Effector memory CD4-positive, alpha-beta T cell (primary cell): ENCODE data around the gene STK36.

Experiments
- DNase-seq, 3 donors: peaks; one replicate each; pipeline ENCODE4 v3.0.0-alpha.2; 2020
- H3K27ac ChIP-seq: 2 replicates; pipeline ENCODE4 v1.7.0; 2013; ENCODE audit warnings: mild to moderate bottlenecking, low read length, moderate library complexity; ENCODE audit not compliant: insufficient read depth, poor library complexity, severe bottlenecking
- H3K27me3 ChIP-seq: replicated peaks from 2 replicates; pipeline ENCODE4 v1.7.0; 2013; ENCODE audit warnings: mild to moderate bottlenecking, low read length; ENCODE audit not compliant: insufficient read depth, control insufficient read depth, poor library complexity, severe bottlenecking
- H3K36me3 ChIP-seq: 2 replicates; pipeline ENCODE4 v1.7.0; 2013; ENCODE audit warnings: mild to moderate bottlenecking, low read length, moderate library complexity; ENCODE audit not compliant: control insufficient read depth, insufficient read depth
- H3K4me1 ChIP-seq: 2 replicates; pipeline ENCODE4 v1.7.0; 2013; ENCODE audit warnings: low read length, mild to moderate bottlenecking; ENCODE audit not compliant: control insufficient read depth, insufficient read depth, poor library complexity, severe bottlenecking
- H3K4me3 ChIP-seq: 2 replicates; pipeline ENCODE4 v1.7.0; 2013; ENCODE audit warnings: low read length, low read depth, mild to moderate bottlenecking; ENCODE audit not compliant: insufficient read depth, poor library complexity, severe bottlenecking
- H3K9me3 ChIP-seq: 2 replicates; pipeline ENCODE4 v1.7.0; 2013; ENCODE audit warnings: mild to moderate bottlenecking, low read length, moderate library complexity; ENCODE audit not compliant: control insufficient read depth

The STK36 gene

GRCh38 chr2:218717262-218717661, 45.4 kb downstream of the STK36 start:
- no peak overlapping the region for H3K27ac ChIP-seq
- no peaks in the 10 kb centered on the region for H3K36me3 ChIP-seq
- no peaks in the 10 kb centered on the region for H3K4me1 ChIP-seq
- H3K9me3 ChIP-seq: no peaks in the 10 kb centered on the region
- H3K4me3 ChIP-seq: no peak overlapping the region
- no peaks in the 10 kb centered on the region for H3K27me3 ChIP-seq
- no peak for DNase-seq

- H3K36me3 ChIP-seq: no peaks in the 10 kb centered on the region
- H3K4me3 ChIP-seq: no peak overlapping the region
- DNase-seq: no peak
- no peak overlapping the region for H3K27ac ChIP-seq
- H3K9me3 ChIP-seq: no peaks in the 10 kb centered on the region
- no peaks in the 10 kb centered on the region for H3K27me3 ChIP-seq
- no peaks in the 10 kb centered on the region for H3K4me1 ChIP-seq
These were observed 46.2 kb downstream of the STK36 start for GRCh38 chr2:218718058-218718457.

GRCh38 chr2:218719457-218719856, 47.6 kb downstream of the STK36 start:
- no peak for DNase-seq
- no peak overlapping the region for H3K4me3 ChIP-seq
- no peak overlapping the region for H3K27ac ChIP-seq
- no peaks in the 10 kb centered on the region for H3K4me1 ChIP-seq
- H3K27me3 ChIP-seq: no peaks in the 10 kb centered on the region
- H3K36me3 ChIP-seq: no peaks in the 10 kb centered on the region
- no peaks in the 10 kb centered on the region for H3K9me3 ChIP-seq

GRCh38 chr2:218720048-218721041, 48.5 kb downstream of the STK36 start:
- no peak for DNase-seq
- Histone ChIP-seq H3K27me3 (no peaks in the 10 kb centered on the region), H3K4me3 (no peak overlapping the region), H3K27ac (no peak overlapping the region), H3K36me3 (no peaks in the 10 kb centered on the region), H3K9me3 (no peaks in the 10 kb centered on the region), H3K4me1 (no peaks in the 10 kb centered on the region)

- Histone ChIP-seq H3K9me3 (no peaks in the 10 kb centered on the region), H3K36me3 (no peaks in the 10 kb centered on the region), H3K27me3 (no peaks in the 10 kb centered on the region), H3K4me1 (no peaks in the 10 kb centered on the region), H3K27ac (no peak overlapping the region), H3K4me3 (no peak overlapping the region)
- no peak for DNase-seq
These were observed 49.6 kb downstream of the STK36 start for GRCh38 chr2:218721488-218721887.

GRCh38 chr2:218721934-218722333, 50.0 kb downstream of the STK36 start:
- Histone ChIP-seq H3K27me3 (no peaks in the 10 kb centered on the region), H3K4me1 (no peaks in the 10 kb centered on the region), H3K9me3 (no peaks in the 10 kb centered on the region), H3K4me3 (no peak overlapping the region), H3K36me3 (no peaks in the 10 kb centered on the region), H3K27ac (no peak overlapping the region)
- no peak for DNase-seq

- DNase-seq: no peak
- Histone ChIP-seq H3K27me3 (no peaks in the 10 kb centered on the region), H3K9me3 (no peaks in the 10 kb centered on the region), H3K36me3 (no peaks in the 10 kb centered on the region), H3K27ac (no peak overlapping the region), H3K4me3 (no peak overlapping the region), H3K4me1 (no peaks in the 10 kb centered on the region)
These were observed 50.5 kb downstream of the STK36 start for GRCh38 chr2:218722419-218722818.

- no peak overlapping the region for H3K27ac ChIP-seq
These were observed 51.2 kb downstream of the STK36 start for GRCh38 chr2:218722876-218723785.

GRCh38 chr2:218726004-218726574, 54.2 kb downstream of the STK36 start:
- no peaks in the 10 kb centered on the region for H3K9me3 ChIP-seq
- H3K27me3 ChIP-seq: no peaks in the 10 kb centered on the region
- no peaks in the 10 kb centered on the region for H3K36me3 ChIP-seq
- no peak for DNase-seq
- H3K27ac ChIP-seq: no peak overlapping the region
- no peak overlapping the region for H3K4me3 ChIP-seq
- H3K4me1 ChIP-seq: no peaks in the 10 kb centered on the region

More at GRCh38 chr2:218722876-218723785, 51.2 kb downstream of the STK36 start:
- Histone ChIP-seq H3K36me3 (no peaks in the 10 kb centered on the region), H3K9me3 (no peaks in the 10 kb centered on the region), H3K4me1 (no peaks in the 10 kb centered on the region), H3K4me3 (no peak overlapping the region), H3K27me3 (no peaks in the 10 kb centered on the region)
- no peak for DNase-seq
